ENCODE data around the gene NOTO.

NOTO gene

DNA sequence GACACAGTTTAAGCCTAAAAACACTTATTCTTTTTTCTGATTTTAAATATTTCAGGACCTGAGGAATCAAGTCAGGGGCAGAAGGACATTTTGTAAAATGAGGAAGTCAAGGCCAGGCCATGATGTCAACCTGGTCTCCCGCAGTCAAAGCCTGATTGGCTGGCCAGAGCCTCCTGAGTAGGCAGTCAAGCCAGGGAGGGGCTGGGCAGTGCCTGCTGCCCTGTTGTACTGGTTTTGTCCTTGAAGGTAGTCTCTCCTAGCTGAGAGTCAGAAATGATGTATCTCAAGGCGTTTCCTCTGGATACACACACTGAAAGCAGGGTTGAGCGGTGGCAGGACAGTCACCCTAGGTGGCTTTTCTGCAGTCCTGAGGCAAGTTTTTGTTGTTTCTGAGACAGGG is 51.5 kb downstream of the NOTO start:
- DNase-seq (ENCODE audit: low read depth): peak; percentile 86
- TF ChIP-seq POLR2A (IDR thresholded peaks at IDR 0.05; ENCODE audit: extremely low read depth, insufficient read length) (peak; percentile 7), MYC (IDR thresholded peaks at IDR 0.05; ENCODE audit: low read depth, low read length) (no peak)
- TF ChIP-seq, protein P1, sequence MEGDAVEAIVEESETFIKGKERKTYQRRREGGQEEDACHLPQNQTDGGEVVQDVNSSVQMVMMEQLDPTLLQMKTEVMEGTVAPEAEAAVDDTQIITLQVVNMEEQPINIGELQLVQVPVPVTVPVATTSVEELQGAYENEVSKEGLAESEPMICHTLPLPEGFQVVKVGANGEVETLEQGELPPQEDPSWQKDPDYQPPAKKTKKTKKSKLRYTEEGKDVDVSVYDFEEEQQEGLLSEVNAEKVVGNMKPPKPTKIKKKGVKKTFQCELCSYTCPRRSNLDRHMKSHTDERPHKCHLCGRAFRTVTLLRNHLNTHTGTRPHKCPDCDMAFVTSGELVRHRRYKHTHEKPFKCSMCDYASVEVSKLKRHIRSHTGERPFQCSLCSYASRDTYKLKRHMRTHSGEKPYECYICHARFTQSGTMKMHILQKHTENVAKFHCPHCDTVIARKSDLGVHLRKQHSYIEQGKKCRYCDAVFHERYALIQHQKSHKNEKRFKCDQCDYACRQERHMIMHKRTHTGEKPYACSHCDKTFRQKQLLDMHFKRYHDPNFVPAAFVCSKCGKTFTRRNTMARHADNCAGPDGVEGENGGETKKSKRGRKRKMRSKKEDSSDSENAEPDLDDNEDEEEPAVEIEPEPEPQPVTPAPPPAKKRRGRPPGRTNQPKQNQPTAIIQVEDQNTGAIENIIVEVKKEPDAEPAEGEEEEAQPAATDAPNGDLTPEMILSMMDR (IDR thresholded peaks at IDR 0.05; ENCODE audit: low read depth, low read length): no peak
- TF ChIP-seq, protein P2, sequence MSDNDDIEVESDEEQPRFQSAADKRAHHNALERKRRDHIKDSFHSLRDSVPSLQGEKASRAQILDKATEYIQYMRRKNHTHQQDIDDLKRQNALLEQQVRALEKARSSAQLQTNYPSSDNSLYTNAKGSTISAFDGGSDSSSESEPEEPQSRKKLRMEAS (IDR thresholded peaks at IDR 0.05; ENCODE audit: low read depth, low read length): 0 out of 2 replicates have a peak, but pooled peaks have one; percentile 15
- no peak overlapping the region for H3K4me3 ChIP-seq (ENCODE audit: low read depth, low read length)

DNA sequence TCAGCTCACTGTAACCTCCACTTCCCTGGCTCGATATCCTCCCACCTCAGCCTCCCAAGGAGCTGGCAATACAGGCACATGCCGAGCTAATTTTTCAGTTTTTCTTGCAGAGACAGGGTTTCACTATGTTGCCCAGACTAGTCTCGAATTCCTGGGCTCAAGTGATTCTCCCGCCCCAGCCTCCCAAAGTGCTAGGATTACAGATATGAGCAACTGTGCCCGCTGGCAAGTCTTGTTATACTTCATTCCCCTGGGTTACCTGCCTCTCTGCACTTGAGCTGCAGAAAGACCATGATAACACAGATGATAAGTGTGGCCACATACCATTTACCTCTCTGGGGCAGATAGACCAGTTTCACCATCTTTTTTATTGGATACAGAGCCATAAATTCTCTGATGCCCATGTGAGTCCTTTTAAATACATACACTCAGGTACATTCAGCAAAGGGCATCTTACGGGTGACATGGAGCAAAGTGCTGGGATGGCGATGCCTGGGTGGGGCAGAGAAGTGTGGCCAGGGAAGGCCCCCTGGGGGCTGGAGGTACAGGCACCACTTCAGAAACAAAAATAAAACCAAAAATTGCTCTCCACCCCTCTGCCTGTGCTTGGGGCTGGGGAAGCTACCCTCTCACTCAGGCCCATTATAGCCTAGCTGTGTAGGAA is 52.1 kb downstream of the NOTO start:
- no peak for DNase-seq (ENCODE audit: low read depth)
- no peak overlapping the region for H3K4me3 ChIP-seq (ENCODE audit: low read depth, low read length)
- TF ChIP-seq MYC (IDR thresholded peaks at IDR 0.05; ENCODE audit: low read depth, low read length) (no peak), POLR2A (IDR thresholded peaks at IDR 0.05; ENCODE audit: extremely low read depth, insufficient read length) (peak; percentile 11)

DNA sequence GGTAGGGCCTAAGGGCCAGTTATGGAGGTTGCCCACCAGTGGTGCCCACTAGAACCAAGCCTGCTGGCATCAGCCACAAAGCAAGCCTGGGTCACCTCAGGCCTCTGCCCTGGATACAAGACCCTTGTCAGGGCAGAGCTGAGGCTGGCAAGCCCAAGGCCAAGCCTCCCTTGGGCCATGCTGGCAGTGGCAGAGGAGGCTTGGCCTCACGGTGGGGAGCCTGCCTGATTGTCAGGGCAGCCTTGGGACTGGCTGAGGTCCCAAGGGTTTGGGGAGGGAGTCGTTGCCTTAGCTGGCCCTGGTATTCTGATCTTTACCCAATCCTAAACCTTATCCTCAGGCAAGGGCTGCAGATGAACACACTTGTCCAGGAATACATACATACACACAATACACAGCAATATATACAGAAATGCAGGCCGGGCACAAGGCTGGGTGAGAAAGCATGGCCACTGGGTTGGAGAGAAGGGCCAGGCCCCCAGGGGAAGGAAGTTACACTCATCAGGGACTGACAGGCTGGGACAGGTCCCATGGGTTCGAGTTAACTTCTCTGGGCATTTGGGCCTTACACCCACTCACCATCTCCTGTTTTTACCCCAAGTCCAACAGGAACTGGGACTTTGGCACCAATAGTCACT is 52.8 kb downstream of the NOTO start:
- no peak for TF ChIP-seq POLR2A (IDR thresholded peaks at IDR 0.05; ENCODE audit: extremely low read depth, insufficient read length)
- no peak for TF ChIP-seq MYC (IDR thresholded peaks at IDR 0.05; ENCODE audit: low read depth, low read length)
- TF ChIP-seq, protein P1 (IDR thresholded peaks at IDR 0.05; ENCODE audit: low read depth, low read length): no peak
- TF ChIP-seq, protein P2 (IDR thresholded peaks at IDR 0.05; ENCODE audit: low read depth, low read length): no peak
- no peak overlapping the region for H3K4me3 ChIP-seq (ENCODE audit: low read depth, low read length)
- DNase-seq (ENCODE audit: low read depth): peak; percentile 45

DNA sequence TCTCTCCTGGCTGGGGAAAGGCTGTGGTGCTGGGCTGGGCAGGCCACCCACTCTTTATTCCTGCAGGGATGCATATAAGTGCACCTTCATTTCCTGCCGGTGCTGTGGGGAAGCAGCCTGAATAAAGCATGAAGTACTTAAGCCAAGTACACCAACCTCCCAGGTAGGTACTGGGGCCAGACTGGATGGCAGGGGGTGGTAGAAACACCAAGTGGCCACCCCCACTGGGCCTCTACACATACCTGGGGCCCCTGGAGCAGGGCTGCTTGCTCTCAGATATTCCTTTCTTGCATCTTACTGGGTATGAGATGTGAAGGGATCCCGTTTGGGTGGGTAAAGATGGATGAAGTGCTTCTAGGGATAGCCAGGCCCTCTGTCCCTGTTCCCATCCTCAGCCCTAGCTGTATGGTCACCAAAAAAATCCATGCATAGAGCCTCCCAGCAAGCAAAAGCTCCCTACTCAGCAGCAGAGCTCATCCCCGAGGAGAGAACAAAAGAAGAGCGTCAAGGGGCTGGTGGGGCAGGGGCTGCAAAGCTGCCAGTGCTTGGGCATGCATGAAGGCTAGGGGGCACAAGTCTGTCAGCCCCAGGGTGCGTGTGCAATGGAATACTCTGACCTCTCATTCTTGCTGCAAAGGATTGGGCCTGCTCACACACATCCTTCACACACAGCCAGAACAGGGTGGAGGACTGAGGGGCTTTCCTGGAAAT is 53.7 kb downstream of the NOTO start:
- TF ChIP-seq, protein P2 (IDR thresholded peaks at IDR 0.05; ENCODE audit: low read depth, low read length): no peak
- TF ChIP-seq, protein P1 (IDR thresholded peaks at IDR 0.05; ENCODE audit: low read depth, low read length): no peak
- TF ChIP-seq POLR2A (IDR thresholded peaks at IDR 0.05; ENCODE audit: extremely low read depth, insufficient read length): no peak
- TF ChIP-seq MYC (IDR thresholded peaks at IDR 0.05; ENCODE audit: low read depth, low read length): no peak
- no peak overlapping the region for H3K4me3 ChIP-seq (ENCODE audit: low read depth, low read length)
- DNase-seq (ENCODE audit: low read depth): no peak

DNA sequence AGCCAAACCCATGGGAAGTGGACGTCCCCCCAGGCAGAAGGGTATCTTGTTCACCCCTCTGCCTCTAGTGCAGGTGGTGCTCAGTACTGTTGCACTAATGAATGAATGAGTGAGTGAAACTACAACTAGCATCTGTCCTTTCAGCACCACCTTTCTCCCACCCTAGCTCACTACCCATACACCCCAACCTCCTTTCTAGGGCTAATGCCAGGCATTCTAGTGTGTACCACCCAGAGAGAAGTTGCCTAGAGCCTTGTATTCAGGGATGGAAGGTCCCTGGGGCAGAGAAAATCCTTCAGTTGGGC is 54.2 kb downstream of the NOTO start:
- no peak for DNase-seq (ENCODE audit: low read depth)
- no peak overlapping the region for H3K4me3 ChIP-seq (ENCODE audit: low read depth, low read length)
- TF ChIP-seq, protein P2 (IDR thresholded peaks at IDR 0.05; ENCODE audit: low read depth, low read length): no peak
- TF ChIP-seq POLR2A (IDR thresholded peaks at IDR 0.05; ENCODE audit: extremely low read depth, insufficient read length) (no peak), MYC (IDR thresholded peaks at IDR 0.05; ENCODE audit: low read depth, low read length) (no peak)
- TF ChIP-seq, protein P1 (IDR thresholded peaks at IDR 0.05; ENCODE audit: low read depth, low read length): no peak

DNA sequence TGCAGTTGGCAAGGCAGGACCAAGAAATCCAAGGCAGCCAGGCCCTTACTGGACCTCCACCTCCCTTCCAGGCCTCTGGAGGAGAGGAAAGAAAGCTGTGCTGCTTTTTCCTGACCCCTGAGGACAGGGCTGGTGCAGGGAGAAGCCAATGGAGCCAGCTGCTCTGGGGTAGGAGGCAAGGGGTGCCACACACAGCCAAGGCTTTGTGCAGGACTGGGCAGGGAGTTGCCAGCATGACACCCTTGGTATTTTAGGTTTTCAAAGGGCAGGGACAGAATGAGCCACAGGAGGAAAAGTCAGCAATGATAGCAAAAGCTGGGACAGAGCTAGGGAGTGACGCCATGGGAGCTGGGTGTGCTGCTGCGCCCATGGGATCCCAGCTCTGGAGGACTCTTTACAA is 54.6 kb downstream of the NOTO start:
- TF ChIP-seq POLR2A (IDR thresholded peaks at IDR 0.05; ENCODE audit: extremely low read depth, insufficient read length) (no peak), MYC (IDR thresholded peaks at IDR 0.05; ENCODE audit: low read depth, low read length) (no peak)
- TF ChIP-seq, protein P1 (IDR thresholded peaks at IDR 0.05; ENCODE audit: low read depth, low read length): no peak
- TF ChIP-seq, protein P2 (IDR thresholded peaks at IDR 0.05; ENCODE audit: low read depth, low read length): no peak
- no peak overlapping the region for H3K4me3 ChIP-seq (ENCODE audit: low read depth, low read length)
- DNase-seq (ENCODE audit: low read depth): no peak

All from NB4 (cell line).